Epithelial cell of esophagus (primary cell): ENCODE results near the gene CRY1.
"Not testable (repeated sequence)": the region's sequence is repeated elsewhere in the genome, so short reads cannot be mapped to it uniquely, and the experiment has no call there.

Experiments
- DNase-seq: peaks from one replicate; pipeline ENCODE4 v3.0.0; 2010; ENCODE audit warnings: low read depth
- H3K4me3 ChIP-seq: 2 replicates; pipeline ENCODE4 v1.5.1; 2011; ENCODE audit warnings: mild to moderate bottlenecking, low read length, control low read depth
- TF ChIP-seq, protein P1 (sequence below): IDR thresholded peaks from 2 replicates; pipeline ENCODE4 v1.5.1; 2011; ENCODE audit warnings: low read depth, mild to moderate bottlenecking, low read length, control low read depth, inconsistent platforms; ENCODE audit not compliant: insufficient read depth; ENCODE audit errors: missing control alignments

CRY1 gene

DNA sequence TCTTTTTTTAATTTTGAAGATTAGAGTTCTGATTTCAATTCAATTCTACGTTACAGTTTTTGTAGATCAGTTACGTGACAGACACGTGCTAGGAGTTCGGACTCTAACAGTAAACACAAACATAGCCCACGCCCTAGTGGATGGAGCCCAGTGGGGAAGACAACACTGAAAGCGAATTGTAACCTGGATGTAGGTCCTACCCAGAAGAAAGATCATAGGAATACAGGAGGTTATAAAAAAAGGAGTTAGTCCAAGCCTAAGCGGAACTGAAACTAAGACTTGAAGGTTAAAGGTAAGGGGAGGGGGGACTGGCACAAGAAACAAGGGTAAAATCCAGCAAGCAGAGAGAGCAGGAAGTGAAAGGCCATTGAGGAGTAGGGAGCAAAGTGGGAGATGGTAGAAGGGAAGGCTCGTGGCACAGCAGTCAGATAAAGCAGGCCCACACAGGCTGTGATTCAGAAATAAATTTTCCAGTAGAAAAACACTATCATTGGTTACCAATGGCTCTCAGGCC is 15.7 kb upstream of the CRY1 start:
- DNase-seq = no peak
- TF ChIP-seq, protein P1, sequence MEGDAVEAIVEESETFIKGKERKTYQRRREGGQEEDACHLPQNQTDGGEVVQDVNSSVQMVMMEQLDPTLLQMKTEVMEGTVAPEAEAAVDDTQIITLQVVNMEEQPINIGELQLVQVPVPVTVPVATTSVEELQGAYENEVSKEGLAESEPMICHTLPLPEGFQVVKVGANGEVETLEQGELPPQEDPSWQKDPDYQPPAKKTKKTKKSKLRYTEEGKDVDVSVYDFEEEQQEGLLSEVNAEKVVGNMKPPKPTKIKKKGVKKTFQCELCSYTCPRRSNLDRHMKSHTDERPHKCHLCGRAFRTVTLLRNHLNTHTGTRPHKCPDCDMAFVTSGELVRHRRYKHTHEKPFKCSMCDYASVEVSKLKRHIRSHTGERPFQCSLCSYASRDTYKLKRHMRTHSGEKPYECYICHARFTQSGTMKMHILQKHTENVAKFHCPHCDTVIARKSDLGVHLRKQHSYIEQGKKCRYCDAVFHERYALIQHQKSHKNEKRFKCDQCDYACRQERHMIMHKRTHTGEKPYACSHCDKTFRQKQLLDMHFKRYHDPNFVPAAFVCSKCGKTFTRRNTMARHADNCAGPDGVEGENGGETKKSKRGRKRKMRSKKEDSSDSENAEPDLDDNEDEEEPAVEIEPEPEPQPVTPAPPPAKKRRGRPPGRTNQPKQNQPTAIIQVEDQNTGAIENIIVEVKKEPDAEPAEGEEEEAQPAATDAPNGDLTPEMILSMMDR = no peak
- no peak overlapping the region for H3K4me3 ChIP-seq

DNA sequence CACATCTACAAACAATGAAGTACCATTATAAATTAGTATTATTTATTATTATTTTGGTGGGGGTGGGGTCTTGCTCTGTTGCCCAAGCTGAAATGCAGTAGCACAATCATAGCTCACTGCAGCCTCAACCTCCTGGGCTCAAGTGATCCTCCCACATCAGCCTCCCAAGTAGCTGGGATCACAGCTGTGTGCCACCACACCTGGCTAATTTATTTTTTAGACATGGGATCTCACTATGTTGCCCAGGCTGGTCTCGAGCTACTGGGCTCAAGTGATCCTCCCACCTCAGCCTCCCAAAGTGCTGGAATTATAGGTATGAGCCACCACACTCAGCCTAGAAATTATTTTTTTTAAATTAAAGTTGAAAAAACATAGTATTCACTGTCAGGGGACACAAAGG is 15.0 kb upstream of the CRY1 start:
- not testable (repeated sequence) for DNase-seq

DNA sequence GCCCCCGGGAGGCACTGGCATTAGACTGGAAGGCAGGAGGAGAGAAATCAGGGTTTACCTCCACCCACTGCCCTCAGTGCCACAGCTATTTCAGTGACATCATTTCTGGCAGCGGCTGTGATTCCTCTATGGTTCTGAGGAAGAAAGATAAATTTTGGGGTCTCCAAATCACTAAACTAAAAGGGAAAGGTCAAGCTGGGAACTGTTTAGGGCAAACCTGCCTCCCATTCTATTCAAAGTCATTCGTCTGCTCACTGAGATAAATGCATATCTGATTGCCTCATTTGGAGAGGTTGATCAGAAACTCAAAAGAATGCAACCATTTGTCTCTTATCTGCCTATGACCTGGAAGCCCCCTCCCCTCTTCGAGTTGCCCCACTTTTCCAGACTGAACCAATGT is 14.0 kb upstream of the CRY1 start:
- no peak overlapping the region for H3K4me3 ChIP-seq
- no peak for DNase-seq
- TF ChIP-seq, protein P1 = no peak

More for the DNA sequence above, 15.0 kb upstream of the CRY1 start:
- not testable (repeated sequence) for H3K4me3 ChIP-seq

DNA sequence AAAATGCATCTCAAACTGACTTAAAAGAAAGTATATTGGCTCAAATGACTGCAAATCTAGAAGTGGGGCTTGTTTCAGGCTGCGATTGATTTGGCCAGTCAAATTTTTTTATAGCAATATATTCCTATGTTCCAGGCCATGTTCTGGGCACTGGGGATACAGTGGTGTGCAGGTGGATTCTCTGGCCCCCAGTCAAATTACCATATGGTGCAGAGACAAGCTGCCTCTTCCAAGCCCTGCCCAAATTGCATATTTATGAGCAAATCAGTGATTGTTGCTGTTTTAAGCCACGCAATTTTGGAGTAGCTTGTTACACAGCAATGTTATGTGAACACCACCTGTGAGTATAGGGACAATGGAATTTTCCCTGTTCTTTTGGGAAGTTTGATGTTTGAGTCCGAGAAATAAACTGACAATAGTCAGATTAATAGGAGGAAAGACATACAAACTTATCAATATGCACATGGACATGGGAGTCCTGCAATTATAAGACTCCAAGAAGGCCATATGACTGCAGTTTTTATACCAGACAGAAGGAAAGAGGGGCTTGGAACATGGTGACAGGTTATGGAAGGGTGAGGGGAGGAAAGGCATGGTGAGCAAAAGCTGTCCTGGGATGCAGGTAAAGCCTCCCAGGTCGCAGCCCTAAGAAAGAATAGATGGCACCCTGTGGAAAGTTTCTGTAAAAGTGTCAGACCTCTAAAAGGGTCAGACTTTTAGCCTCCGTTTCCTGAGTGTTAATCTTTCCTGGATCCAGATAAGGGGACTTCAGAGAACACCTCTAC is 13.1 kb upstream of the CRY1 start:
- DNase-seq = no peak
- TF ChIP-seq, protein P1 = no peak

DNA sequence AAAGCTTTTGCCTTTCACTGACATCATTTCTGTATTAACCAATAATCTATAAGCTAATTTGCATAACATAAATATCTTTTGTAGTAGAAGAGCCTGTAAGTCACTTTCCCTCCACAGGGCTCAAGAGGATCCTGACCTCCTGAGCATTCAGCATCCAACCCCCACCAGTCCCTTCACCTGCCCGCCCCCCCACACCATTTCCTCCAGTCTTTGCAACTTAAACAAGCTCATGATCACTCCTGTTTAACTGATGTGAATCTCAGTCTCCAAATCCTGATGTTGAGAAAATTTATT is 12.0 kb upstream of the CRY1 start:
- no peak for DNase-seq
- H3K4me3 ChIP-seq = no peak overlapping the region
- TF ChIP-seq, protein P1 = no peak

More for the DNA sequence above, 13.1 kb upstream of the CRY1 start:
- H3K4me3 ChIP-seq = no peak overlapping the region

DNA sequence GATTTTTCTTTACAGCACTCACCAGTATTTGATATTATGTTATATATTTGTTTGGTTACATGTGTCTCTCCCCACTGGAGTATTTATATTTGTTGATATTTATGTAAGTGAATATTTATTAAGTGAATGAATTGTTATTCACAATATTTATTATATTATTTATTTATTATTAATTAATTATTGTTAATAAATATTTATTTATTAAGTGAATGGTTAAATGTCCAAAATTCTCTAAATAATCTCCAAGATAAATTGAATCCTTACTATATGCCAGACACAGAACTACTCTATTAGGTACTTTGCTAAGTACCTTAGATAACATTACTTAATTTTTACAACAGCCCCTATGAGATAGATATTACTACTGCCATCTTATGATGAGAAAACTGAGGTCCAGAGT is 10.2 kb upstream of the CRY1 start:
- TF ChIP-seq, protein P1 = no peak
- DNase-seq = no peak
- H3K4me3 ChIP-seq = no peak overlapping the region

DNA sequence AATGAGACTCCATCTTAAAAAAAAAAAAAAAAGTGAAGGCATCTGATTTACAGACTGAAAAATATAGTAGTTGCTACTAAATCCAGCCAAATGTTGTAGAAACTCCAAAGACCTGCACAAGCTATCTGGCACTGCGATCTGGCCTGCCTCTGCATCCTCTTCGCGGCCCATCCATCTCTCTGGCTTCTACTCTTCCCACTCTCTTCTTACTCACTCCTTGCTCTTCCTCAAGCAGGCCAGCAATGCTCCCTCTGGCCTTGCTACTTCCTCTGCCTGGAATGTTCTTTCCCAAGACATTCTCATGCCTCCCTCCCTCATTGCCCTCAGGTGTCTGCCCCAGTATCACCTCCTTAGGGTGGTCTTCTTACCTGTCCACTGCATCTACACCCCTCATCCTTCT is 9.7 kb upstream of the CRY1 start:
- DNase-seq = no peak
- H3K4me3 ChIP-seq = no peak overlapping the region
- TF ChIP-seq, protein P1 = no peak
